ENCODE measurements around the gene LOXHD1.

DNA sequence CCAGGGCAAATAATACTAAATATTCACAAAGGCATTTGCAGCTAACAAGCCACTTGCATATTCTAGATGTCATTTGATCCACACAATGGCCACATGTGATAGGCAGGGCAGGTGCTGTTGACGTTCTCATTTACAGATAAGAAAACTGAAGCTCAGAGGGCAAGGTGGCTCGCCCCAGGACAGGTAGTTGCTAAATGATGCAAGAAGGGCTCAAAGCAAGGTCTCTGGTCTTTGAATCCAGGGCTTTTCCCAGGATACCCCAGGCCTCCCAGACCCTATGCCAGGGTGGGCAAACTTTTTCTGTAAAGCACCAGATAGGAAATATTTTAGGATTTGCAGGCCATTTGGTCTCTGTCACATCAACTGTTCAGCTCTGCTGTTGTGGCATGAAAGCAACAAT is 35.1 kb downstream of the LOXHD1 start:
- TF ChIP-seq POLR2A (IDR thresholded peaks at IDR 0.05), result no peak
- TF ChIP-seq, protein P1, sequence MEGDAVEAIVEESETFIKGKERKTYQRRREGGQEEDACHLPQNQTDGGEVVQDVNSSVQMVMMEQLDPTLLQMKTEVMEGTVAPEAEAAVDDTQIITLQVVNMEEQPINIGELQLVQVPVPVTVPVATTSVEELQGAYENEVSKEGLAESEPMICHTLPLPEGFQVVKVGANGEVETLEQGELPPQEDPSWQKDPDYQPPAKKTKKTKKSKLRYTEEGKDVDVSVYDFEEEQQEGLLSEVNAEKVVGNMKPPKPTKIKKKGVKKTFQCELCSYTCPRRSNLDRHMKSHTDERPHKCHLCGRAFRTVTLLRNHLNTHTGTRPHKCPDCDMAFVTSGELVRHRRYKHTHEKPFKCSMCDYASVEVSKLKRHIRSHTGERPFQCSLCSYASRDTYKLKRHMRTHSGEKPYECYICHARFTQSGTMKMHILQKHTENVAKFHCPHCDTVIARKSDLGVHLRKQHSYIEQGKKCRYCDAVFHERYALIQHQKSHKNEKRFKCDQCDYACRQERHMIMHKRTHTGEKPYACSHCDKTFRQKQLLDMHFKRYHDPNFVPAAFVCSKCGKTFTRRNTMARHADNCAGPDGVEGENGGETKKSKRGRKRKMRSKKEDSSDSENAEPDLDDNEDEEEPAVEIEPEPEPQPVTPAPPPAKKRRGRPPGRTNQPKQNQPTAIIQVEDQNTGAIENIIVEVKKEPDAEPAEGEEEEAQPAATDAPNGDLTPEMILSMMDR (IDR thresholded peaks at IDR 0.05), result no peak

Measured in vagina (tissue), 2 donors.